Sigmoid colon (tissue), 3 donors: ENCODE data around the gene CACNA2D3.

Source experiments
- POLR2A ChIP-seq, 2 donors: fragments of 450-650 bp; IDR thresholded peaks; one replicate each; pipeline ENCODE4 v1.6.1; 2016; ENCODE audit warnings: antibody characterized with exemption in 2 of 2, mild to moderate bottlenecking in 2 of 2, moderate library complexity in 2 of 2
- TF ChIP-seq, protein P1 (sequence below), 4 experiments: fragments of 450-650 bp in 3 of 4; fragments of 200-600 bp in 1 of 4; IDR thresholded peaks; one replicate each; pipeline ENCODE4 v1.5.1; 2016 to 2019; ENCODE audit warnings: antibody characterized with exemption in 4 of 4, mild to moderate bottlenecking in 3 of 4, moderate library complexity in 2 of 4

DNA sequence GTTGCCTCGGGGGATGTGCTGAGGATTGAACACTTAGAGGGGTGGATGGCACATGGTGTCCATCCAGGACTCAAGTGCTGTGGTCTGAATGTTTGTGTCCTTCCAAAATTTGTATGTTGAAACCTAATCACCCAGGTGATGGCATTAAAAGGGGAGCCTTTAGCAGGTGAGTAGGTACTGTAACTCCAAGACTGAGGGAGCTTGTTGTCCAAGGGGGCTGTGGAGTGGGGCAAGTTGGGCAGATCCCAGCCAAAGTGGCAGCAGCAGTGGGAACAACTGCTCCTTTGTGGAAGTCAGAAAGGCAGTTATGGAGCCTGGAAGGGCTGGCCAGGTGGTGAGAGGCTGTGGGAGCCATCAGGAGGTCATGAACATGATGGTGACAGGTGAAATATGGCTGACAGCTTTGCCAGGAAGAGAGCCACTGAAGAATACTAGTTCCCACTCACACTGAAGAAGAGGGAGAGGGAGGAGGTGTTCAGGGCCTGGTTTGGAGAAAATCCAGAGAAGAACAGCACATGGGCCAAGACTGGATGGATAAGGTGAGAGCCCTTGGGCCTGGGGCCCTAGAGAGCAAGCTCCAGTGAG is 385.6 kb downstream of the CACNA2D3 start:
- TF ChIP-seq POLR2A (IDR thresholded peaks at IDR 0.05) = no peak
- TF ChIP-seq, protein P1, sequence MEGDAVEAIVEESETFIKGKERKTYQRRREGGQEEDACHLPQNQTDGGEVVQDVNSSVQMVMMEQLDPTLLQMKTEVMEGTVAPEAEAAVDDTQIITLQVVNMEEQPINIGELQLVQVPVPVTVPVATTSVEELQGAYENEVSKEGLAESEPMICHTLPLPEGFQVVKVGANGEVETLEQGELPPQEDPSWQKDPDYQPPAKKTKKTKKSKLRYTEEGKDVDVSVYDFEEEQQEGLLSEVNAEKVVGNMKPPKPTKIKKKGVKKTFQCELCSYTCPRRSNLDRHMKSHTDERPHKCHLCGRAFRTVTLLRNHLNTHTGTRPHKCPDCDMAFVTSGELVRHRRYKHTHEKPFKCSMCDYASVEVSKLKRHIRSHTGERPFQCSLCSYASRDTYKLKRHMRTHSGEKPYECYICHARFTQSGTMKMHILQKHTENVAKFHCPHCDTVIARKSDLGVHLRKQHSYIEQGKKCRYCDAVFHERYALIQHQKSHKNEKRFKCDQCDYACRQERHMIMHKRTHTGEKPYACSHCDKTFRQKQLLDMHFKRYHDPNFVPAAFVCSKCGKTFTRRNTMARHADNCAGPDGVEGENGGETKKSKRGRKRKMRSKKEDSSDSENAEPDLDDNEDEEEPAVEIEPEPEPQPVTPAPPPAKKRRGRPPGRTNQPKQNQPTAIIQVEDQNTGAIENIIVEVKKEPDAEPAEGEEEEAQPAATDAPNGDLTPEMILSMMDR (IDR thresholded peaks at IDR 0.05) = no peak
